Glomerular visceral epithelial cell (primary cell): ENCODE results near the gene ABCB8.

ENCODE experiments used
- DNase-seq: peaks from one replicate; pipeline ENCODE4 v3.0.0-alpha.2; 2016; ENCODE audit errors: extremely low spot score

The ABCB8 gene

GRCh38 chr7:151087245-151088018 is 59.2 kb downstream of the ABCB8 start:
- peak; percentile 52 for DNase-seq

- DNase-seq, result no peak
Observed at GRCh38 chr7:151088019-151088855, 60.0 kb downstream of the ABCB8 start.

- no peak for DNase-seq
Observed at GRCh38 chr7:151088856-151089699, 60.8 kb downstream of the ABCB8 start.

- DNase-seq, result no peak
Observed at GRCh38 chr7:151089893-151090730, 61.9 kb downstream of the ABCB8 start.

- DNase-seq, result no peak
Observed at GRCh38 chr7:151091003-151091402, 62.8 kb downstream of the ABCB8 start.

GRCh38 chr7:151091431-151091830 is 63.2 kb downstream of the ABCB8 start:
- DNase-seq, result no peak

- DNase-seq, result no peak
Observed at GRCh38 chr7:151091988-151092387, 63.7 kb downstream of the ABCB8 start.

- DNase-seq, result no peak
Observed at GRCh38 chr7:151093748-151094147, 65.5 kb downstream of the ABCB8 start.

- DNase-seq, result peak; percentile 49
Observed at GRCh38 chr7:151094675-151095074, 66.4 kb downstream of the ABCB8 start.

- DNase-seq, result no peak
Observed at GRCh38 chr7:151095123-151095797, 67.0 kb downstream of the ABCB8 start.

GRCh38 chr7:151095828-151096475 is 67.7 kb downstream of the ABCB8 start:
- no peak for DNase-seq
